Osteoblast (primary cell): ENCODE results near the gene CIT. TPM values are rescaled to one million over a fixed set of nuclear protein-coding genes. Genes with fewer than 3 reads are reported as not detected.
A peak's percentile ranks its signal among the peaks of the same experiment; 100 is the strongest.

Experiments used
- DNase-seq: peaks from one replicate; pipeline ENCODE4 v3.0.0; 2011; ENCODE audit warnings: low spot score, mixed read lengths; ENCODE audit not compliant: insufficient read length; ENCODE audit errors: missing footprints
- H2AFZ ChIP-seq: 2 replicates; pipeline ENCODE4 v1.6.0; 2011; ENCODE audit warnings: mild to moderate bottlenecking, low read length
- H3K27ac ChIP-seq: 2 replicates; pipeline ENCODE4 v1.5.1; 2011; ENCODE audit warnings: mild to moderate bottlenecking, low read depth, low read length, moderate library complexity
- H3K27me3 ChIP-seq: 2 replicates; pipeline ENCODE4 v1.6.0; 2012; ENCODE audit warnings: mild to moderate bottlenecking, control low read depth, inconsistent platforms, low read length, moderate library complexity; ENCODE audit not compliant: insufficient read depth
- H3K36me3 ChIP-seq: 2 replicates; pipeline ENCODE4 v1.5.1; 2011; ENCODE audit warnings: mild to moderate bottlenecking, low read length, control low read depth, moderate library complexity; ENCODE audit not compliant: insufficient read depth
- H3K4me1 ChIP-seq: 2 replicates; pipeline ENCODE4 v1.5.1; 2011; ENCODE audit warnings: mild to moderate bottlenecking, low read length, control low read depth, moderate library complexity; ENCODE audit not compliant: insufficient read depth
- H3K4me2 ChIP-seq: 2 replicates; pipeline ENCODE4 v1.6.0; 2011; ENCODE audit warnings: mild to moderate bottlenecking, low read length; ENCODE audit not compliant: insufficient read depth
- H3K4me3 ChIP-seq: fragments of 200-600 bp; sonication (generic); 3 replicates; pipeline ENCODE4 v1.5.1; 2012; ENCODE audit warnings: mild to moderate bottlenecking, low read length, inconsistent platforms; ENCODE audit not compliant: insufficient read depth
- H3K79me2 ChIP-seq: 2 replicates; pipeline ENCODE4 v1.6.0; 2012; ENCODE audit warnings: mild to moderate bottlenecking, low read length, control low read depth, inconsistent platforms; ENCODE audit not compliant: insufficient read depth
- H3K9me3 ChIP-seq: 2 replicates; pipeline ENCODE4 v1.5.1; 2011; ENCODE audit warnings: low read depth, low read length, control low read depth
- H4K20me1 ChIP-seq: 2 replicates; pipeline ENCODE4 v1.6.0; 2012; ENCODE audit warnings: mild to moderate bottlenecking, low read length, control low read depth; ENCODE audit not compliant: insufficient read depth
- total RNA-seq: library from RNA; depleted of rRNA; stranded (reverse); fragments of >200 nt; gene quantifications from 2 replicates; pipeline ENCODE4 v1.2.3, GENCODE V29; 2012
- TF ChIP-seq, protein P1 (sequence below): IDR thresholded peaks from 2 replicates; pipeline ENCODE4 v1.5.1; 2011; ENCODE audit warnings: mild to moderate bottlenecking, low read depth, low read length, moderate library complexity; ENCODE audit errors: extremely low read depth

Gene CIT
- total RNA-seq, 1 donor = 10.1 TPM

DNA sequence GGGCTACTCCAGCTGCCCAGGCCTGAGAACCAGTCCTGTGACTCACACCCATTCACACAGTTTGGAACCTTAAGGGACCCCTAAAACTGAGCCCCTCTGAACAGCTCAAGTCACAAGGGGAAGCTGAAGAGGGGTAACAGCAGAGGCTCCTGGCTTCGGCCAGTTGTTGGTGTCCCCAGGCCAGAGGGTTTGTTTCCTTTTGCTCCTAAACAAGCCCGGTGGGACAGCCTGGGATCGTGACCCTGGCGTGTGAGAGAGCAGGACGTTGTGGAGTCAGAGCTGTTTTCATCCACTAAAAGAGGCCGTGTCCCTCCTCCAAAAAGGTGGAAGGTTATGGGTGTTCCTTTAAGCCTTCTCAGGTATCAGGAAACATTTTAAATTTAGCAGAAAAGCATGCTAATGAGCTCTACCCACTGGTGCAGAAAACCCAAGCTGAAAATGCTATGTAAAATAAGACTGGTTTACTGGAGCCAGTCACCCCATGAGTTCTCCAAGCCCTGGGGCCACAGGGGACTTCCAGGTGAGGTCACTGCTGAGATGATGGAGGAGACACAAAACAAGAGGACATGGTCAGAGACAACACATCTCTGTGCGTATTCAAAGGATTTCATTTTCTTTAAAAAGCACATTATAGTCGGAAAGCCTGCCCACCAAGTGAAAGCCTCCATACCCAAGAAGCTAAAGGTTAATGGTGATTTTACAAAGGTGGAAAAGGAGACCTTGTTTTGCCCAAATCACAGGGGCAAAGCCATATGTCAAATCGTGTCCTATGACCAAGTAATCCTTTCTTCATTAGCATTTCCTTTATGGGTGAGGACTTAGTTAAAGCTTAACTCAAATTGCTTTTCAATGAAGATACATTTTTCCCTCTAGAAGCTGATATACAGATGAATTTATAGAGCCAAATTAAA is 195.1 kb downstream of the CIT start:
- Histone ChIP-seq H4K20me1 (no peaks in the 10 kb centered on the region), H3K4me1 (peaks cover 24% of the 10 kb centered on the region), H3K27ac (peak overlapping the region; percentile 75), H3K36me3 (peaks cover 48% of the 10 kb centered on the region), H3K9me3 (no peaks in the 10 kb centered on the region), H3K4me2 (no peak overlapping the region), H3K27me3 (no peaks in the 10 kb centered on the region), H3K4me3 (no peak overlapping the region), H2AFZ (no peak overlapping the region), H3K79me2 (no peaks in the 10 kb centered on the region)
- TF ChIP-seq, protein P1, sequence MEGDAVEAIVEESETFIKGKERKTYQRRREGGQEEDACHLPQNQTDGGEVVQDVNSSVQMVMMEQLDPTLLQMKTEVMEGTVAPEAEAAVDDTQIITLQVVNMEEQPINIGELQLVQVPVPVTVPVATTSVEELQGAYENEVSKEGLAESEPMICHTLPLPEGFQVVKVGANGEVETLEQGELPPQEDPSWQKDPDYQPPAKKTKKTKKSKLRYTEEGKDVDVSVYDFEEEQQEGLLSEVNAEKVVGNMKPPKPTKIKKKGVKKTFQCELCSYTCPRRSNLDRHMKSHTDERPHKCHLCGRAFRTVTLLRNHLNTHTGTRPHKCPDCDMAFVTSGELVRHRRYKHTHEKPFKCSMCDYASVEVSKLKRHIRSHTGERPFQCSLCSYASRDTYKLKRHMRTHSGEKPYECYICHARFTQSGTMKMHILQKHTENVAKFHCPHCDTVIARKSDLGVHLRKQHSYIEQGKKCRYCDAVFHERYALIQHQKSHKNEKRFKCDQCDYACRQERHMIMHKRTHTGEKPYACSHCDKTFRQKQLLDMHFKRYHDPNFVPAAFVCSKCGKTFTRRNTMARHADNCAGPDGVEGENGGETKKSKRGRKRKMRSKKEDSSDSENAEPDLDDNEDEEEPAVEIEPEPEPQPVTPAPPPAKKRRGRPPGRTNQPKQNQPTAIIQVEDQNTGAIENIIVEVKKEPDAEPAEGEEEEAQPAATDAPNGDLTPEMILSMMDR = no peak
- peak; percentile 21 for DNase-seq

DNA sequence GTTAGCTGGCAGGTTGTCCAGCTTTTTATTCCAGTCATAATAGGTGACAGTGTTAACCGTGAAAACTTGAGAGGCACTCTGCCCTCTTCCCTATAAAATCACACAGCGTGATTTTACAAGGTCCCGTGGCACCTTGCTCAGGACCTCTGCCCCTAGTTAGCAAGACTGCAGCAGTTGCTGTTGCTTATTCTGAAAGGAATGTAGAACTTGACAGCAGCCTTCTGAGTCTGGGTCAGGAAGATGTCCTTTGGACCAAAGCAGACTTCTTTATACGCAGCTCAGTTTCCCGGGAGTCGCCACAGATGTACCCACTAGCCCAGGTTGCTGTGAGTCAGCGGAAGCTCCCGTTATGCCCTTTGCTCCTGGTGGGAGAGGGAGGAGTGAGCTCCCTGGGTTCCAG is 196.0 kb downstream of the CIT start:
- H3K9me3 ChIP-seq = no peaks in the 10 kb centered on the region
- H4K20me1 ChIP-seq = no peaks in the 10 kb centered on the region
- no peaks in the 10 kb centered on the region for H3K79me2 ChIP-seq
- H3K4me3 ChIP-seq = no peak overlapping the region
- H3K4me2 ChIP-seq = no peak overlapping the region
- H3K27ac ChIP-seq = no peak overlapping the region
- peaks cover 24% of the 10 kb centered on the region for H3K4me1 ChIP-seq
- H2AFZ ChIP-seq = no peak overlapping the region
- TF ChIP-seq, protein P1 = no peak
- peaks cover 56% of the 10 kb centered on the region for H3K36me3 ChIP-seq
- no peaks in the 10 kb centered on the region for H3K27me3 ChIP-seq
- DNase-seq = peak; percentile 32

DNA sequence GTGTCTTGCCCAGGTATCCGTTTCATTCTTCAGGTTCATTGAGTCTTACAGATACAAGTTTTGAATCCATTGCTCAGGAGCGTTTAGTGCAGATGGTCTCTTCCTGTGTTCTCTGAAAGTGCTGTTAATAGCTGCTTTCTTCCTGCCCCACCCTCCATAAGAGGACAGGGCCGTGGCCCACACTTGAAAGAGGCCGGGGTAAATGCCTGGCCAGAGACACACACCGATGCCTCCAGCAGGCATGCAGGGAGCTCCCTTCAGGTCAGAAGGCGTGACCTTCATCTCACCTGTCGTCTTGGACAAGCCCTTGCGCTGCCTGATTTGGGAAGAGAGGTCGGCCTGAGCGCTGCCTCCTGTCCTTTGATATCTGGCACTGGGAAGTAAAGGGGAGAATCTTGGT is 197.6 kb downstream of the CIT start:
- no peak overlapping the region for H3K27ac ChIP-seq
- no peak overlapping the region for H2AFZ ChIP-seq
- H3K27me3 ChIP-seq = no peaks in the 10 kb centered on the region
- no peak overlapping the region for H3K4me3 ChIP-seq
- H3K4me1 ChIP-seq = peaks cover 19% of the 10 kb centered on the region
- no peak for DNase-seq
- no peak overlapping the region for H3K4me2 ChIP-seq
- H3K79me2 ChIP-seq = no peaks in the 10 kb centered on the region
- H3K36me3 ChIP-seq = peaks cover 73% of the 10 kb centered on the region
- TF ChIP-seq, protein P1 = no peak
- no peaks in the 10 kb centered on the region for H4K20me1 ChIP-seq
- H3K9me3 ChIP-seq = no peaks in the 10 kb centered on the region

DNA sequence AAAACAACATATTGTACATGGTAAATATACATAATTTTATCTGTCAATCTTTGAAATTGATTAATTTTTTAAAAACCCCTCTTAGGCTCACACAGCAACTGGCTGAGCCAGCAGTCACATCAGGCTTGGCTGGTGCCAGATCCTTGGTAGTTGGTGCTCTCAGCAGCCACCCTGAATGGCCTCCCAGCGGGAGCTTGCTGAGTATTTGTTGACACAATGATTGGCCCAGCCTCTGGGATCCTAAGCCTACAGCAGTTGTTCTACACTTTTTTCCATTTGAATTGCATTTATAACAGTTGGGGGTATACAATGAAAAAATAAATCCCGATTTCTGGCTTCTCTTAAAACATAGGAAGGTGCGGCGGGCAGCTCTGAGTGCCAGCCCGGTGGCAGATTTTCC is 198.0 kb downstream of the CIT start:
- H3K4me1 ChIP-seq = peaks cover 15% of the 10 kb centered on the region
- no peak overlapping the region for H3K4me3 ChIP-seq
- no peak overlapping the region for H3K27ac ChIP-seq
- H4K20me1 ChIP-seq = no peaks in the 10 kb centered on the region
- no peaks in the 10 kb centered on the region for H3K9me3 ChIP-seq
- H3K36me3 ChIP-seq = peaks cover 77% of the 10 kb centered on the region
- TF ChIP-seq, protein P1 = no peak
- H2AFZ ChIP-seq = no peak overlapping the region
- no peak overlapping the region for H3K4me2 ChIP-seq
- H3K27me3 ChIP-seq = no peaks in the 10 kb centered on the region
- no peaks in the 10 kb centered on the region for H3K79me2 ChIP-seq
- DNase-seq = no peak
